Endothelial cell of umbilical vein (primary cell): ENCODE results near the gene DCAF7. TPM values are rescaled to one million over a fixed set of nuclear protein-coding genes. Genes with fewer than 3 reads are reported as not detected.

ENCODE experiments used
- BruUV-seq: library from RNA; stranded (reverse); fragments of 400-500 nt; replicated peaks from 2 replicates; lab custom pipeline; 2021; lab: Mats Ljungman, UMichigan
- CTCF ChIA-PET: fragments of 300-600, 350-600 bp; sonication (Branson Sonifier 250); formaldehyde crosslinking; loops from one replicate; lab custom pipeline; 2021; ENCODE audit warnings: antibody characterized with exemption, inconsistent platforms; lab: Charles Lee
- POLR2A ChIA-PET: fragments of 300-600, 350-600 bp; sonication (Branson Sonifier 250); formaldehyde crosslinking; loops from one replicate; lab custom pipeline; 2021; ENCODE audit warnings: antibody characterized with exemption, inconsistent platforms; lab: Charles Lee
- DNase-seq: peaks from one replicate; pipeline ENCODE4 v3.0.0-alpha.2; 2011; ENCODE audit warnings: low read depth, low spot score
- FAIRE-seq: peaks from 2 replicates; lab custom pipeline; 2011; peaks lifted over from hg19 to GRCh38; lab: Jason Lieb, UNC
- H2AFZ ChIP-seq: 2 replicates; pipeline ENCODE4 v1.6.0; 2012; ENCODE audit warnings: low read depth, low read length, control low read depth, inconsistent platforms
- H3K27ac ChIP-seq: 2 replicates; pipeline ENCODE4 v1.5.1; 2011; ENCODE audit warnings: low read depth, mild to moderate bottlenecking, control low read depth, low read length, moderate library complexity; ENCODE audit not compliant: insufficient read depth
- H3K27me3 ChIP-seq, 2 experiments: 2 replicates each; pipeline versions ENCODE4 v1.6.0 to v1.6.1; 2011; ENCODE audit warnings: low read length in 2 of 2, mixed read lengths in 1 of 2; ENCODE audit not compliant: control insufficient read depth in 2 of 2, insufficient read depth in 2 of 2
- H3K36me3 ChIP-seq, 2 experiments: 2 replicates in 1 of 2; 3 replicates in 1 of 2; pipeline ENCODE4 v1.5.1; 2011; ENCODE audit warnings: low read length in 2 of 2, mild to moderate bottlenecking in 1 of 2, moderate library complexity in 1 of 2; ENCODE audit not compliant: control insufficient read depth in 2 of 2, insufficient read depth in 2 of 2; ENCODE audit errors: extremely low read depth in 1 of 2
- H3K4me1 ChIP-seq: 3 replicates; pipeline ENCODE4 v1.5.1; 2011; ENCODE audit warnings: mild to moderate bottlenecking, low read length; ENCODE audit not compliant: control insufficient read depth, insufficient read depth; ENCODE audit errors: extremely low read depth
- H3K4me2 ChIP-seq: 2 replicates; pipeline ENCODE4 v1.6.1; 2011; ENCODE audit warnings: low read length, control low read depth, mixed read lengths; ENCODE audit not compliant: insufficient read depth
- H3K4me3 ChIP-seq, 3 experiments: fragments of 200-600 bp in 1 of 3; sonication (generic), shearing (Covaris generic) in 1 of 3; replicated peaks in 1 of 3; 2 replicates each; pipeline ENCODE4 v1.5.1; 2011 to 2016; ENCODE audit warnings: control low read depth in 3 of 3, low read length in 3 of 3, mild to moderate bottlenecking in 2 of 3, inconsistent platforms in 1 of 3, low read depth in 1 of 3, moderate library complexity in 1 of 3; ENCODE audit not compliant: insufficient read depth in 1 of 3
- H3K79me2 ChIP-seq: 2 replicates; pipeline ENCODE4 v1.6.0; 2012; ENCODE audit warnings: low read length, inconsistent platforms; ENCODE audit not compliant: control insufficient read depth, insufficient read depth
- H3K9ac ChIP-seq: replicated peaks from 2 replicates; pipeline ENCODE3; 2011; ENCODE audit warnings: low read length, control low read depth; ENCODE audit not compliant: insufficient read depth; ENCODE audit errors: extremely low read depth
- H3K9me1 ChIP-seq: replicated peaks from 3 replicates; pipeline ENCODE4 v1.6.0; 2011; ENCODE audit warnings: mild to moderate bottlenecking, low read length; ENCODE audit not compliant: control insufficient read depth, insufficient read depth; ENCODE audit errors: extremely low read depth
- H3K9me3 ChIP-seq: replicated peaks from 2 replicates; pipeline ENCODE4 v1.5.1; 2012; ENCODE audit warnings: low read length, inconsistent platforms; ENCODE audit not compliant: control insufficient read depth, insufficient read depth
- H4K20me1 ChIP-seq: replicated peaks from 2 replicates; pipeline ENCODE3; 2011; ENCODE audit warnings: mild to moderate bottlenecking, low read length; ENCODE audit not compliant: control insufficient read depth, insufficient read depth; ENCODE audit errors: extremely low read depth
- EZH2 ChIP-seq: IDR thresholded peaks from 2 replicates; pipeline ENCODE4 v1.6.1; 2012; ENCODE audit warnings: borderline replicate concordance, low read depth, mild to moderate bottlenecking, moderate library complexity, low read length, inconsistent platforms; ENCODE audit not compliant: severe bottlenecking
- FOS ChIP-seq: IDR thresholded peaks from 2 replicates; pipeline ENCODE4 v1.6.1; 2011; ENCODE audit warnings: mild to moderate bottlenecking, low read length, moderate library complexity, borderline replicate concordance; ENCODE audit not compliant: insufficient read depth
- GATA2 ChIP-seq: IDR thresholded peaks from 2 replicates; pipeline ENCODE4 v1.7.0; 2011; ENCODE audit warnings: low read depth, mild to moderate bottlenecking, moderate library complexity, mixed read lengths, low read length; ENCODE audit not compliant: insufficient read length, insufficient read depth
- JUN ChIP-seq: IDR thresholded peaks from 2 replicates; pipeline ENCODE4 v1.6.1; 2011; ENCODE audit warnings: borderline replicate concordance, low read depth; ENCODE audit not compliant: insufficient read length, insufficient read depth
- MYC ChIP-seq: IDR thresholded peaks from one replicate; pipeline ENCODE4 v1.6.1; 2011; ENCODE audit warnings: mild to moderate bottlenecking, low read depth, low read length
- POLR2A ChIP-seq: IDR thresholded peaks from 2 replicates; pipeline ENCODE4 v1.6.1; 2012; ENCODE audit warnings: low read depth, mild to moderate bottlenecking, control low read depth, low read length
- POLR2AphosphoS5 ChIP-seq: IDR thresholded peaks from 2 replicates; pipeline ENCODE4 v1.6.1; 2012; ENCODE audit warnings: low read depth, mild to moderate bottlenecking, control low read depth, low read length, moderate library complexity; ENCODE audit not compliant: insufficient read depth
- dilution Hi-C: fragments of 300-500 bp; cut with MboI; formaldehyde crosslinking; loops from one replicate; pipeline ENCODE4 v1.15.0; 2019; ENCODE audit warnings: low sequenced_read_pairs; ENCODE audit not compliant: extremely low pct_ligation_motif_present
- intact Hi-C: fragments of 100-400 bp; cut with micrococcal nuclease; formaldehyde crosslinking; loops from one replicate; pipeline ENCODE4 v1.10.0; 2022
- polyA plus RNA-seq, 4 experiments: library from polyadenylated mRNA; depleted of rRNA in 3 of 4; stranded (reverse) in 3 of 4; unstranded in 1 of 4; fragments of >200 nt; gene quantifications; 2 replicates each; pipeline versions ENCODE4 v1.2.1 to v1.2.3, GENCODE V29; 2011 to 2012; ENCODE audit warnings: missing spikeins in 1 of 4
- total RNA-seq: library from RNA; stranded (reverse); gene quantifications from 2 replicates; pipeline ENCODE4 v1.2.3, GENCODE V29; 2021
- TF ChIP-seq, protein P1 (sequence below), 2 donors: IDR thresholded peaks; 1 replicate in 1 of 2; 2 replicates in 1 of 2; pipeline ENCODE4 v1.5.1; 2011; ENCODE audit warnings: low read length in 2 of 2, mild to moderate bottlenecking in 2 of 2, moderate library complexity in 2 of 2, control low read depth in 1 of 2, inconsistent platforms in 1 of 2, low read depth in 1 of 2; ENCODE audit not compliant: insufficient read depth in 1 of 2; ENCODE audit errors: extremely low read depth in 1 of 2
- TF ChIP-seq, protein P2 (sequence below): IDR thresholded peaks from 2 replicates; pipeline ENCODE4 v1.6.1; 2011; ENCODE audit not compliant: insufficient read depth, insufficient read length

DCAF7 gene
- total and polyA plus RNA-seq, 2 donors (not counting 3 experiments of a cell fraction or from before 2014, with no cell fraction given), result 82.8 to 100 TPM

- POLR2A ChIA-PET, result no interaction called here
- H3K27ac ChIP-seq, result peak overlapping the region; percentile 19
- no peaks in the 10 kb centered on the region for H3K9me1 ChIP-seq
- H3K79me2 ChIP-seq, result peaks cover 81% of the 10 kb centered on the region
- peaks cover 0 to 2% of the 10 kb centered on the region in 2 experiments for H3K36me3 ChIP-seq
- H3K27me3 ChIP-seq, result no peaks in the 10 kb centered on the region
- H3K4me2 ChIP-seq, result peak overlapping the region; percentile 63
- peaks cover 35% of the 10 kb centered on the region for H3K4me1 ChIP-seq
- H2AFZ ChIP-seq, result no peak overlapping the region
- TF ChIP-seq POLR2A (no peak), FOS (no peak), EZH2 (no peak), POLR2AphosphoS5 (no peak), JUN (no peak), GATA2 (no peak), MYC (no peak)
- TF ChIP-seq, protein P1, sequence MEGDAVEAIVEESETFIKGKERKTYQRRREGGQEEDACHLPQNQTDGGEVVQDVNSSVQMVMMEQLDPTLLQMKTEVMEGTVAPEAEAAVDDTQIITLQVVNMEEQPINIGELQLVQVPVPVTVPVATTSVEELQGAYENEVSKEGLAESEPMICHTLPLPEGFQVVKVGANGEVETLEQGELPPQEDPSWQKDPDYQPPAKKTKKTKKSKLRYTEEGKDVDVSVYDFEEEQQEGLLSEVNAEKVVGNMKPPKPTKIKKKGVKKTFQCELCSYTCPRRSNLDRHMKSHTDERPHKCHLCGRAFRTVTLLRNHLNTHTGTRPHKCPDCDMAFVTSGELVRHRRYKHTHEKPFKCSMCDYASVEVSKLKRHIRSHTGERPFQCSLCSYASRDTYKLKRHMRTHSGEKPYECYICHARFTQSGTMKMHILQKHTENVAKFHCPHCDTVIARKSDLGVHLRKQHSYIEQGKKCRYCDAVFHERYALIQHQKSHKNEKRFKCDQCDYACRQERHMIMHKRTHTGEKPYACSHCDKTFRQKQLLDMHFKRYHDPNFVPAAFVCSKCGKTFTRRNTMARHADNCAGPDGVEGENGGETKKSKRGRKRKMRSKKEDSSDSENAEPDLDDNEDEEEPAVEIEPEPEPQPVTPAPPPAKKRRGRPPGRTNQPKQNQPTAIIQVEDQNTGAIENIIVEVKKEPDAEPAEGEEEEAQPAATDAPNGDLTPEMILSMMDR (IDR thresholded peaks at IDR 0.05; ENCODE audit: extremely low read depth in 1 of 2, insufficient read depth in 1 of 2, low read depth in 1 of 2, low read length in 2 of 2), result no peak
- TF ChIP-seq, protein P2, sequence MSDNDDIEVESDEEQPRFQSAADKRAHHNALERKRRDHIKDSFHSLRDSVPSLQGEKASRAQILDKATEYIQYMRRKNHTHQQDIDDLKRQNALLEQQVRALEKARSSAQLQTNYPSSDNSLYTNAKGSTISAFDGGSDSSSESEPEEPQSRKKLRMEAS, result no peak
- DNase-seq, result peak; percentile 67
- intact Hi-C loops (no loop called here), dilution Hi-C loops (no loop called here)
- no peak overlapping the region for H3K9ac ChIP-seq
- H3K9me3 ChIP-seq, result no peaks in the 10 kb centered on the region
- no TSS peak for BruUV-seq
- no peak overlapping the region for H3K4me3 ChIP-seq
- H4K20me1 ChIP-seq, result peaks cover 18% of the 10 kb centered on the region
- no peak for FAIRE-seq
- CTCF ChIA-PET, result interaction anchor here (0.9 to 2.3 kb wide), 6 partner anchors 13 to 201 kb away, joined by 4 to 7 read pairs (median 5); no protein-coding TSS in a partner anchor
Observed at GRCh38 chr17:63626551-63627180, 76.4 kb downstream of the DCAF7 start.
